Lower lobe of right lung (tissue), 2 donors: ENCODE results near the gene MEIKIN. TPM values are rescaled to one million over a fixed set of nuclear protein-coding genes. Genes with fewer than 3 reads are reported as not detected.

Source experiments
- ATAC-seq, 2 donors: fragments of 200-7000 bp; cut with Tn5 transposase; one replicate each; pipeline ENCODE4 v1.9.1; 2020 to 2022; ENCODE audit warnings: mild to moderate bottlenecking in 2 of 2, moderate library complexity in 2 of 2
- DNase-seq: peaks from one replicate; pipeline ENCODE4 v3.0.0-alpha.2; 2020
- H3K27ac ChIP-seq: fragments of 200-600 bp; one replicate; pipeline ENCODE4 v1.8.0; 2022
- H3K27me3 ChIP-seq: fragments of 200-600 bp; one replicate; pipeline ENCODE4 v1.8.0; 2022; ENCODE audit warnings: low read depth
- H3K36me3 ChIP-seq: fragments of 200-600 bp; one replicate; pipeline ENCODE4 v1.8.0; 2022; ENCODE audit warnings: mild to moderate bottlenecking
- H3K4me1 ChIP-seq: fragments of 200-600 bp; one replicate; pipeline ENCODE4 v1.8.0; 2022
- H3K4me3 ChIP-seq: fragments of 200-600 bp; one replicate; pipeline ENCODE4 v1.8.0; 2022; ENCODE audit warnings: mild to moderate bottlenecking
- H3K9me3 ChIP-seq: fragments of 200-600 bp; one replicate; pipeline ENCODE4 v1.8.0; 2022
- intact Hi-C: fragments of 100-400 bp; cut with DNase I; formaldehyde crosslinking; loops from one replicate; pipeline ENCODE4 v1.11.0; 2022
- total RNA-seq: library from RNA; stranded (reverse); fragmentation: NEBNext Ultra II Directional; extraction: Animal tissue kit (Norgen Biotek cat#: 25700); gene quantifications from one replicate; pipeline ENCODE4 v1.2.1, GENCODE V29; 2021
- TF ChIP-seq, protein P1 (sequence below): fragments of 200-600 bp; IDR thresholded peaks from one replicate; pipeline ENCODE4 v1.8.0; 2022; ENCODE audit warnings: antibody characterized with exemption, mild to moderate bottlenecking
- donor health status: DM: no; HTN: yes; CAD: no; lungs with severe emphysema.

Gene MEIKIN
- total RNA-seq, 1 donor from 2014 or later, result not detected

- no peak for DNase-seq
- H3K27ac ChIP-seq, result no peak overlapping the region
- TF ChIP-seq, protein P1, sequence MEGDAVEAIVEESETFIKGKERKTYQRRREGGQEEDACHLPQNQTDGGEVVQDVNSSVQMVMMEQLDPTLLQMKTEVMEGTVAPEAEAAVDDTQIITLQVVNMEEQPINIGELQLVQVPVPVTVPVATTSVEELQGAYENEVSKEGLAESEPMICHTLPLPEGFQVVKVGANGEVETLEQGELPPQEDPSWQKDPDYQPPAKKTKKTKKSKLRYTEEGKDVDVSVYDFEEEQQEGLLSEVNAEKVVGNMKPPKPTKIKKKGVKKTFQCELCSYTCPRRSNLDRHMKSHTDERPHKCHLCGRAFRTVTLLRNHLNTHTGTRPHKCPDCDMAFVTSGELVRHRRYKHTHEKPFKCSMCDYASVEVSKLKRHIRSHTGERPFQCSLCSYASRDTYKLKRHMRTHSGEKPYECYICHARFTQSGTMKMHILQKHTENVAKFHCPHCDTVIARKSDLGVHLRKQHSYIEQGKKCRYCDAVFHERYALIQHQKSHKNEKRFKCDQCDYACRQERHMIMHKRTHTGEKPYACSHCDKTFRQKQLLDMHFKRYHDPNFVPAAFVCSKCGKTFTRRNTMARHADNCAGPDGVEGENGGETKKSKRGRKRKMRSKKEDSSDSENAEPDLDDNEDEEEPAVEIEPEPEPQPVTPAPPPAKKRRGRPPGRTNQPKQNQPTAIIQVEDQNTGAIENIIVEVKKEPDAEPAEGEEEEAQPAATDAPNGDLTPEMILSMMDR, result no peak
Observed at GRCh38 chr5:131977212-131977604, 31.7 kb upstream of the MEIKIN start.

GRCh38 chr5:131976414-131977211 is 31.1 kb upstream of the MEIKIN start:
- ATAC-seq, result no peak
- TF ChIP-seq, protein P1, result no peak
- Histone ChIP-seq H3K36me3 (no peaks in the 10 kb centered on the region), H3K4me3 (no peak overlapping the region), H3K4me1 (no peaks in the 10 kb centered on the region), H3K27ac (no peak overlapping the region), H3K27me3 (no peaks in the 10 kb centered on the region), H3K9me3 (no peaks in the 10 kb centered on the region)
- no peak for DNase-seq
- intact Hi-C loops, result no loop called here

More at GRCh38 chr5:131977212-131977604, 31.7 kb upstream of the MEIKIN start:
- intact Hi-C loops, result no loop called here
- no peak for ATAC-seq
- Histone ChIP-seq H3K27me3 (no peaks in the 10 kb centered on the region), H3K9me3 (no peaks in the 10 kb centered on the region), H3K4me3 (no peak overlapping the region), H3K36me3 (no peaks in the 10 kb centered on the region), H3K4me1 (no peaks in the 10 kb centered on the region)

DNA sequence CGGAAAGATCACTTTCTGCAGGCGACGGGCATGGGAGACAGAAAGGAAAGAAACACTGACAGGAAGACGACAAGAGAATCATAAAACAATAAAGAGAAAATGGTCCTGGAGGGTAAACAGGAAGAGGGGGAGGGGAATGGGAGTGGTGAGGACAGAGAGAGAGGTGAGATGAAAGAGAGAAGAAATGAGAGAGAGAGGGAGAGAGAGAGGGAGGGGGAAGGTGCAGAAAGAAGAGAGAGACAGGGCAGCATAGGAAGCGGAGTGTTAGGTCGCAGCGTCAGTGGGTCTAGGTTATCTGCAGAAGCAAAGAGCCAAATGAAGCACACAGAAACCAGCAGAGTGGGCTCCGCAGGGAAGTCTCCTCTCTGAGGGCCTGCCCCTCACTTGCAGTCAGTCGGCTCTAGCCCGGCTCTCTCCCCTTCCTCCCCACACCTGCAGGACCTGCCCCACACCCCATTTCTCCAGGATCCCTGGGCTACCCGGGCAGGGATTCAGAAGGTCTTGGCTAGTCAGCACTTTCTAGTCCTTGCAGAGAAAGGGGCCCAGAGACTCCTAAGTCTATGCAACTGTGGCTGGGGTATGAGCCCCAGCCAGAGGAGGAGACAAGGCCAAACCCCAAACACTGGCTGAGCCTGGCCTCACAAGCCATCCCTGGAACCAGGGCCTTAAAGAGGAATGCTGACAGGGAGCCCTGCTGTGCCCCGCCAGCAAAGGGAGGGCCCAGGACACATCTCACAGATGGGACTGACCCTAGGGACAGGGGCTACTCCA is 29.7 kb upstream of the MEIKIN start:
- Histone ChIP-seq H3K27me3 (no peaks in the 10 kb centered on the region), H3K36me3 (no peaks in the 10 kb centered on the region), H3K4me1 (no peaks in the 10 kb centered on the region), H3K4me3 (no peak overlapping the region), H3K27ac (no peak overlapping the region), H3K9me3 (no peaks in the 10 kb centered on the region)
- intact Hi-C loops, result no loop called here
- TF ChIP-seq, protein P1, result no peak
- DNase-seq (no peak), ATAC-seq (no peak)

GRCh38 chr5:131974622-131974955 is 29.1 kb upstream of the MEIKIN start:
- no peak overlapping the region for H3K4me3 ChIP-seq
- TF ChIP-seq, protein P1, result no peak
- H3K36me3 ChIP-seq, result no peaks in the 10 kb centered on the region
- H3K27ac ChIP-seq, result no peak overlapping the region
- no peak for DNase-seq
- H3K4me1 ChIP-seq, result no peaks in the 10 kb centered on the region
- no peaks in the 10 kb centered on the region for H3K27me3 ChIP-seq
- intact Hi-C loops, result no loop called here
- ATAC-seq, result no peak
- no peaks in the 10 kb centered on the region for H3K9me3 ChIP-seq

DNA sequence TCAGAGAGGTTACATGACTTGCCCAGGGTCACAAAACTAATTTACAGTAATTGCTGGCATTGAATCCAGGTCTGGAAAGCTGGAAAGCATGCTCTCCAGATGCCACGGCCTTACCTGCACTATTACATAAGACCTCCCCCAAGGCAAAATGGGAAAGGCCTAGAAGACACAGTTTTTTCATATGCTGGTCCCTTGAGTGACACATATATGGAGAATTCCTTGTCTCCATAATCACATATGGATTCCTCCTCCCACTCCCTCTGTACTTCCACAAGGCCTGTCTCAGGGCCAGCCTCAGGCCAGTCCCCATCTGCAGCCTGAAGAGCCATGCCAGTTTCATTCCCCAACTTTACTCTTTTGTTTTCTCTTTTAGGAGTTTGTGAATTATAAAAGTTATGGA is 28.6 kb upstream of the MEIKIN start:
- Histone ChIP-seq H3K4me3 (no peak overlapping the region), H3K9me3 (no peaks in the 10 kb centered on the region), H3K4me1 (no peaks in the 10 kb centered on the region), H3K27me3 (no peaks in the 10 kb centered on the region), H3K36me3 (no peaks in the 10 kb centered on the region), H3K27ac (no peak overlapping the region)
- TF ChIP-seq, protein P1, result no peak
- intact Hi-C loops, result no loop called here
- no peak for DNase-seq
- no peak for ATAC-seq
